HEK293 (cell line): ENCODE measurements around the gene DRAP1.

Experiments
- EGR2 ChIP-seq: fragments of 450-650 bp; formaldehyde crosslinking; IDR thresholded peaks from 2 replicates; pipeline ENCODE4 v1.5.1; 2016; ENCODE audit warnings: low read depth, missing biosample characterization, missing genetic modification characterization
- FEZF1 ChIP-seq: fragments of 450-650 bp; formaldehyde crosslinking; IDR thresholded peaks from 2 replicates; pipeline ENCODE4 v1.5.1; 2016; ENCODE audit warnings: missing biosample characterization, missing genetic modification characterization
- HOXD13 ChIP-seq: sonication (generic); formaldehyde crosslinking; IDR thresholded peaks from 2 replicates; pipeline ENCODE4 v1.8.0; 2022; ENCODE audit warnings: missing genetic modification reagents, borderline replicate concordance
- MZF1 ChIP-seq: fragments of 450-650 bp; formaldehyde crosslinking; IDR thresholded peaks from 2 replicates; pipeline ENCODE4 v1.5.1; 2017; ENCODE audit warnings: missing biosample characterization, missing genetic modification characterization, borderline replicate concordance
- SETDB1 ChIP-seq: IDR thresholded peaks from one replicate; pipeline ENCODE4 v1.6.1; 2017; ENCODE audit warnings: mild to moderate bottlenecking, low read length, moderate library complexity, mixed read lengths; ENCODE audit not compliant: insufficient read length
- ZBTB48 ChIP-seq: fragments of 450-650 bp; formaldehyde crosslinking; IDR thresholded peaks from 2 replicates; pipeline ENCODE4 v1.5.1; 2016; ENCODE audit warnings: missing biosample characterization, missing genetic modification characterization
- ZNF169 ChIP-seq: fragments of 450-650 bp; formaldehyde crosslinking; IDR thresholded peaks from 2 replicates; pipeline ENCODE4 v1.5.1; 2016; ENCODE audit warnings: missing biosample characterization, missing genetic modification characterization
- ZNF175 ChIP-seq: fragments of 450-650 bp; formaldehyde crosslinking; IDR thresholded peaks from 2 replicates; pipeline ENCODE4 v1.5.1; 2016; ENCODE audit warnings: missing biosample characterization, missing genetic modification characterization
- ZNF184 ChIP-seq: fragments of 450-650 bp; IDR thresholded peaks from 2 replicates; pipeline ENCODE4 v1.5.1; 2018; ENCODE audit warnings: missing biosample characterization, mild to moderate bottlenecking, missing genetic modification characterization
- ZNF202 ChIP-seq: fragments of 450-650 bp; formaldehyde crosslinking; IDR thresholded peaks from 2 replicates; pipeline ENCODE4 v1.5.1; 2016; ENCODE audit warnings: missing biosample characterization, missing genetic modification characterization, borderline replicate concordance
- ZNF274 ChIP-seq, 2 experiments: fragments of 200-500 bp in 1 of 2; fragments of 450-650 bp in 1 of 2; sonication (Bioruptor generic) in 1 of 2; formaldehyde crosslinking in 1 of 2; IDR thresholded peaks; 2 replicates each; pipeline versions ENCODE4 v1.5.1 to v1.6.1; 2014 to 2016; ENCODE audit warnings: borderline replicate concordance in 1 of 2, inconsistent platforms in 1 of 2, low read length in 1 of 2, missing biosample characterization in 1 of 2, missing genetic modification characterization in 1 of 2
- ZNF37A ChIP-seq: fragments of 450-650 bp; IDR thresholded peaks from 2 replicates; pipeline ENCODE4 v1.5.1; 2018; ENCODE audit warnings: missing biosample characterization, missing genetic modification characterization
- ZNF404 ChIP-seq: fragments of 450-650 bp; formaldehyde crosslinking; IDR thresholded peaks from 2 replicates; pipeline ENCODE4 v1.5.1; 2017; ENCODE audit warnings: missing biosample characterization, missing genetic modification characterization
- ZNF501 ChIP-seq: fragments of 450-650 bp; formaldehyde crosslinking; IDR thresholded peaks from 2 replicates; pipeline ENCODE4 v1.5.1; 2016; ENCODE audit warnings: missing biosample characterization, missing genetic modification characterization
- ZNF514 ChIP-seq: fragments of 450-650 bp; formaldehyde crosslinking; IDR thresholded peaks from 2 replicates; pipeline ENCODE4 v1.5.1; 2016; ENCODE audit warnings: missing biosample characterization, missing genetic modification characterization
- ZNF571 ChIP-seq: fragments of 450-650 bp; formaldehyde crosslinking; IDR thresholded peaks from 2 replicates; pipeline ENCODE4 v1.5.0; 2017; ENCODE audit warnings: missing biosample characterization, missing genetic modification characterization
- ZNF658 ChIP-seq: fragments of 450-650 bp; formaldehyde crosslinking; IDR thresholded peaks from 2 replicates; pipeline ENCODE4; 2016; ENCODE audit warnings: missing biosample characterization, missing genetic modification characterization
- ZNF677 ChIP-seq: fragments of 450-650 bp; IDR thresholded peaks from 2 replicates; pipeline ENCODE4 v1.5.0; 2018; ENCODE audit warnings: missing biosample characterization, mild to moderate bottlenecking, missing genetic modification characterization, moderate library complexity
- TF ChIP-seq, protein P1 (sequence below): fragments of 450-650 bp; formaldehyde crosslinking; IDR thresholded peaks from 2 replicates; pipeline ENCODE4 v1.5.1; 2016; ENCODE audit warnings: missing biosample characterization, missing genetic modification characterization, low read depth
- TF ChIP-seq, protein P2 (sequence below): fragments of 450-650 bp; formaldehyde crosslinking; IDR thresholded peaks from 2 replicates; pipeline ENCODE4 v1.5.1; 2016; ENCODE audit warnings: missing biosample characterization, missing genetic modification characterization
- TF ChIP-seq, protein P3 (sequence below): fragments of 450-650 bp; formaldehyde crosslinking; conservative IDR thresholded peaks from 2 replicates; pipeline ENCODE4 v1.5.1; 2016; ENCODE audit warnings: low read depth, missing biosample characterization, missing genetic modification characterization
- TF ChIP-seq, protein P4 (sequence below): IDR thresholded peaks from 2 replicates; pipeline ENCODE4 v1.6.1; 2011; ENCODE audit warnings: mild to moderate bottlenecking, low read depth, low read length, borderline replicate concordance
- TF ChIP-seq, protein P5 (sequence below): fragments of 450-650 bp; formaldehyde crosslinking; optimal IDR thresholded peaks from 2 replicates; pipeline ENCODE3; 2016; ENCODE audit warnings: missing biosample characterization, mild to moderate bottlenecking, missing genetic modification characterization
- TF ChIP-seq, protein P6 (sequence below): fragments of 450-650 bp; formaldehyde crosslinking; IDR thresholded peaks from 2 replicates; pipeline ENCODE4 v1.5.1; 2017; ENCODE audit warnings: missing biosample characterization, missing genetic modification characterization

The DRAP1 gene

DNA sequence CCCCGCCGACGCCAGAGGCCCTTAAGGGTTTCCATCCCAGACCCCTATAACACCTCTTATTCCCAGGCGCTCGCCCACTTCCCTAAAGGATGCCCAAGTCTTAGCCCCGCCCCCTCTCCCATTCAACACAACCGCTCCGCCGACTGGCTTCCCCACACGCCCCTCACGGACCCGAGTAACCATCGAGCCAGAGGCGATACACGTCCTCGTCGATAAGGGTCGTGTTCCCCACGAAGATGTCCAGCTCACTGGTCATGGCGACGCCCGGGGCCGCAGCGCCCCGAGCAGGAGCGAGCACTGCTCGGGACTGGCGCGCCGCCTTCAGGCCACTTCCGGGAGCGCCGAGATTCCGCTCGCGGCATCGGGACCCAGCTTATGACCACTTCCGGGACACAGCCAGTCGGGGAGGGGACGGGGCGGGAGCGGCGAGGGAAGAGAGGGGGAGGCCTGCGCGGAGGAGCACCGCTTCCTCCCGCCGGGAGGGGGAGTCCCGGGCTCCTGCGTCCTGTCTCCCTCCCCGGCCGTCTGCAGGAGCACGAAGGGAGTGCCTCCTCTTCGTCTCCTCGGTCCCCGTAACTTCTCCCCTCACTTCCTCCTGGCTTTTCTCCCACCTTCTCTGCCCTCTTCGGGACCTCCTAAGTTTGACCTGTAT lies 30.9 kb upstream of the DRAP1 start, which contains the start of gene FIBP (continued):
- TF ChIP-seq, protein P1, sequence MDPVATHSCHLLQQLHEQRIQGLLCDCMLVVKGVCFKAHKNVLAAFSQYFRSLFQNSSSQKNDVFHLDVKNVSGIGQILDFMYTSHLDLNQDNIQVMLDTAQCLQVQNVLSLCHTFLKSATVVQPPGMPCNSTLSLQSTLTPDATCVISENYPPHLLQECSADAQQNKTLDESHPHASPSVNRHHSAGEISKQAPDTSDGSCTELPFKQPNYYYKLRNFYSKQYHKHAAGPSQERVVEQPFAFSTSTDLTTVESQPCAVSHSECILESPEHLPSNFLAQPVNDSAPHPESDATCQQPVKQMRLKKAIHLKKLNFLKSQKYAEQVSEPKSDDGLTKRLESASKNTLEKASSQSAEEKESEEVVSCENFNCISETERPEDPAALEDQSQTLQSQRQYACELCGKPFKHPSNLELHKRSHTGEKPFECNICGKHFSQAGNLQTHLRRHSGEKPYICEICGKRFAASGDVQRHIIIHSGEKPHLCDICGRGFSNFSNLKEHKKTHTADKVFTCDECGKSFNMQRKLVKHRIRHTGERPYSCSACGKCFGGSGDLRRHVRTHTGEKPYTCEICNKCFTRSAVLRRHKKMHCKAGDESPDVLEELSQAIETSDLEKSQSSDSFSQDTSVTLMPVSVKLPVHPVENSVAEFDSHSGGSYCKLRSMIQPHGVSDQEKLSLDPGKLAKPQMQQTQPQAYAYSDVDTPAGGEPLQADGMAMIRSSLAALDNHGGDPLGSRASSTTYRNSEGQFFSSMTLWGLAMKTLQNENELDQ: no peak
- TF ChIP-seq, protein P2, sequence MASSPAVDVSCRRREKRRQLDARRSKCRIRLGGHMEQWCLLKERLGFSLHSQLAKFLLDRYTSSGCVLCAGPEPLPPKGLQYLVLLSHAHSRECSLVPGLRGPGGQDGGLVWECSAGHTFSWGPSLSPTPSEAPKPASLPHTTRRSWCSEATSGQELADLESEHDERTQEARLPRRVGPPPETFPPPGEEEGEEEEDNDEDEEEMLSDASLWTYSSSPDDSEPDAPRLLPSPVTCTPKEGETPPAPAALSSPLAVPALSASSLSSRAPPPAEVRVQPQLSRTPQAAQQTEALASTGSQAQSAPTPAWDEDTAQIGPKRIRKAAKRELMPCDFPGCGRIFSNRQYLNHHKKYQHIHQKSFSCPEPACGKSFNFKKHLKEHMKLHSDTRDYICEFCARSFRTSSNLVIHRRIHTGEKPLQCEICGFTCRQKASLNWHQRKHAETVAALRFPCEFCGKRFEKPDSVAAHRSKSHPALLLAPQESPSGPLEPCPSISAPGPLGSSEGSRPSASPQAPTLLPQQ: peak; percentile 60
- TF ChIP-seq SETDB1 (no peak), ZNF514 (tag by site-specific recombination) (no peak), MZF1 (no peak), ZNF501 (no peak), ZNF404 (no peak), ZBTB48 (tag by site-specific recombination) (peak; percentile 44), EGR2 (tag by site-specific recombination) (no peak), ZNF184 (tag by site-specific recombination) (no peak), ZNF571 (tag by site-specific recombination) (no peak), HOXD13 (CRISPR knock-in tag) (no peak), ZNF677 (tag by site-specific recombination) (no peak), FEZF1 (no peak), ZNF658 (tag by site-specific recombination) (no peak), ZNF202 (tag by site-specific recombination) (no peak), ZNF175 (tag by site-specific recombination) (no peak), ZNF169 (no peak), ZNF37A (tag by site-specific recombination) (no peak), ZNF274 (IDR thresholded peaks at IDR 0.05; ENCODE audit: low read length) (no peak), ZNF274 (tag by site-specific recombination; IDR thresholded peaks at IDR 0.05; ENCODE audit: borderline replicate concordance) (no peak)
- TF ChIP-seq, protein P3, sequence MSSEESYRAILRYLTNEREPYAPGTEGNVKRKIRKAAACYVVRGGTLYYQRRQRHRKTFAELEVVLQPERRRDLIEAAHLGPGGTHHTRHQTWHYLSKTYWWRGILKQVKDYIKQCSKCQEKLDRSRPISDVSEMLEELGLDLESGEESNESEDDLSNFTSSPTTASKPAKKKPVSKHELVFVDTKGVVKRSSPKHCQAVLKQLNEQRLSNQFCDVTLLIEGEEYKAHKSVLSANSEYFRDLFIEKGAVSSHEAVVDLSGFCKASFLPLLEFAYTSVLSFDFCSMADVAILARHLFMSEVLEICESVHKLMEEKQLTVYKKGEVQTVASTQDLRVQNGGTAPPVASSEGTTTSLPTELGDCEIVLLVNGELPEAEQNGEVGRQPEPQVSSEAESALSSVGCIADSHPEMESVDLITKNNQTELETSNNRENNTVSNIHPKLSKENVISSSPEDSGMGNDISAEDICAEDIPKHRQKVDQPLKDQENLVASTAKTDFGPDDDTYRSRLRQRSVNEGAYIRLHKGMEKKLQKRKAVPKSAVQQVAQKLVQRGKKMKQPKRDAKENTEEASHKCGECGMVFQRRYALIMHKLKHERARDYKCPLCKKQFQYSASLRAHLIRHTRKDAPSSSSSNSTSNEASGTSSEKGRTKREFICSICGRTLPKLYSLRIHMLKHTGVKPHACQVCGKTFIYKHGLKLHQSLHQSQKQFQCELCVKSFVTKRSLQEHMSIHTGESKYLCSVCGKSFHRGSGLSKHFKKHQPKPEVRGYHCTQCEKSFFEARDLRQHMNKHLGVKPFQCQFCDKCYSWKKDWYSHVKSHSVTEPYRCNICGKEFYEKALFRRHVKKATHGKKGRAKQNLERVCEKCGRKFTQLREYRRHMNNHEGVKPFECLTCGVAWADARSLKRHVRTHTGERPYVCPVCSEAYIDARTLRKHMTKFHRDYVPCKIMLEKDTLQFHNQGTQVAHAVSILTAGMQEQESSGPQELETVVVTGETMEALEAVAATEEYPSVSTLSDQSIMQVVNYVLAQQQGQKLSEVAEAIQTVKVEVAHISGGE: peak; percentile 96
- TF ChIP-seq, protein P4, sequence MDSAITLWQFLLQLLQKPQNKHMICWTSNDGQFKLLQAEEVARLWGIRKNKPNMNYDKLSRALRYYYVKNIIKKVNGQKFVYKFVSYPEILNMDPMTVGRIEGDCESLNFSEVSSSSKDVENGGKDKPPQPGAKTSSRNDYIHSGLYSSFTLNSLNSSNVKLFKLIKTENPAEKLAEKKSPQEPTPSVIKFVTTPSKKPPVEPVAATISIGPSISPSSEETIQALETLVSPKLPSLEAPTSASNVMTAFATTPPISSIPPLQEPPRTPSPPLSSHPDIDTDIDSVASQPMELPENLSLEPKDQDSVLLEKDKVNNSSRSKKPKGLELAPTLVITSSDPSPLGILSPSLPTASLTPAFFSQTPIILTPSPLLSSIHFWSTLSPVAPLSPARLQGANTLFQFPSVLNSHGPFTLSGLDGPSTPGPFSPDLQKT: no peak; the same call in 1 of the 2 replicates
- TF ChIP-seq, protein P5, sequence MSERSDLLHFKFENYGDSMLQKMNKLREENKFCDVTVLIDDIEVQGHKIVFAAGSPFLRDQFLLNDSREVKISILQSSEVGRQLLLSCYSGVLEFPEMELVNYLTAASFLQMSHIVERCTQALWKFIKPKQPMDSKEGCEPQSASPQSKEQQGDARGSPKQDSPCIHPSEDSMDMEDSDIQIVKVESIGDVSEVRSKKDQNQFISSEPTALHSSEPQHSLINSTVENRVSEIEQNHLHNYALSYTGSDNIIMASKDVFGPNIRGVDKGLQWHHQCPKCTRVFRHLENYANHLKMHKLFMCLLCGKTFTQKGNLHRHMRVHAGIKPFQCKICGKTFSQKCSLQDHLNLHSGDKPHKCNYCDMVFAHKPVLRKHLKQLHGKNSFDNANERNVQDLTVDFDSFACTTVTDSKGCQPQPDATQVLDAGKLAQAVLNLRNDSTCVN: peak; percentile 97
- TF ChIP-seq, protein P6, sequence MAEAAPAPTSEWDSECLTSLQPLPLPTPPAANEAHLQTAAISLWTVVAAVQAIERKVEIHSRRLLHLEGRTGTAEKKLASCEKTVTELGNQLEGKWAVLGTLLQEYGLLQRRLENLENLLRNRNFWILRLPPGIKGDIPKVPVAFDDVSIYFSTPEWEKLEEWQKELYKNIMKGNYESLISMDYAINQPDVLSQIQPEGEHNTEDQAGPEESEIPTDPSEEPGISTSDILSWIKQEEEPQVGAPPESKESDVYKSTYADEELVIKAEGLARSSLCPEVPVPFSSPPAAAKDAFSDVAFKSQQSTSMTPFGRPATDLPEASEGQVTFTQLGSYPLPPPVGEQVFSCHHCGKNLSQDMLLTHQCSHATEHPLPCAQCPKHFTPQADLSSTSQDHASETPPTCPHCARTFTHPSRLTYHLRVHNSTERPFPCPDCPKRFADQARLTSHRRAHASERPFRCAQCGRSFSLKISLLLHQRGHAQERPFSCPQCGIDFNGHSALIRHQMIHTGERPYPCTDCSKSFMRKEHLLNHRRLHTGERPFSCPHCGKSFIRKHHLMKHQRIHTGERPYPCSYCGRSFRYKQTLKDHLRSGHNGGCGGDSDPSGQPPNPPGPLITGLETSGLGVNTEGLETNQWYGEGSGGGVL (tag by site-specific recombination): peak; percentile 100
